ENCODE results near the gene CHSY3.

DNA sequence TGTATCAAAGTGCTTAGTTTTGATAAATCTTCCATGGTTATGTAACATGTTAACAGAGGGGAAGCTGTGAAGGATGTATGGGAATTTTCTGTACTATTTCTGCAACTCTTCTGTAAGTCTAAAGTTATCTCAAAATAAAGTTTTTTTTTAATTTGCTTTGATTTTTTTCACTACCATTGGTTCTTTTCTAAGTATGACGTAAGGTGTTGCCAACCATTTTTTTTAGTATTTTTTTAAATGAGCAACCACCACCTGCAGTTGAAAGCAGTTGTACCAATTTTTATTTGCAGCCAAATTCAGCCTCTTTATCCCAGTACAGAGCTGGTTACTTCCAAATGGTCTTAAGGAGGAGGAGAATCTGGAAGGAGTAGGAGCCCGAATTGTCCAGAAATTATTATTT, 192.2 kb downstream of the CHSY3 start:
- TF ChIP-seq JUND (IDR thresholded peaks at IDR 0.05): no peak
- TF ChIP-seq, protein P1, sequence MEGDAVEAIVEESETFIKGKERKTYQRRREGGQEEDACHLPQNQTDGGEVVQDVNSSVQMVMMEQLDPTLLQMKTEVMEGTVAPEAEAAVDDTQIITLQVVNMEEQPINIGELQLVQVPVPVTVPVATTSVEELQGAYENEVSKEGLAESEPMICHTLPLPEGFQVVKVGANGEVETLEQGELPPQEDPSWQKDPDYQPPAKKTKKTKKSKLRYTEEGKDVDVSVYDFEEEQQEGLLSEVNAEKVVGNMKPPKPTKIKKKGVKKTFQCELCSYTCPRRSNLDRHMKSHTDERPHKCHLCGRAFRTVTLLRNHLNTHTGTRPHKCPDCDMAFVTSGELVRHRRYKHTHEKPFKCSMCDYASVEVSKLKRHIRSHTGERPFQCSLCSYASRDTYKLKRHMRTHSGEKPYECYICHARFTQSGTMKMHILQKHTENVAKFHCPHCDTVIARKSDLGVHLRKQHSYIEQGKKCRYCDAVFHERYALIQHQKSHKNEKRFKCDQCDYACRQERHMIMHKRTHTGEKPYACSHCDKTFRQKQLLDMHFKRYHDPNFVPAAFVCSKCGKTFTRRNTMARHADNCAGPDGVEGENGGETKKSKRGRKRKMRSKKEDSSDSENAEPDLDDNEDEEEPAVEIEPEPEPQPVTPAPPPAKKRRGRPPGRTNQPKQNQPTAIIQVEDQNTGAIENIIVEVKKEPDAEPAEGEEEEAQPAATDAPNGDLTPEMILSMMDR (IDR thresholded peaks at IDR 0.05; ENCODE audit: low read depth, low read length, missing input control): no peak
- no peak for TF ChIP-seq EGR1 (IDR thresholded peaks at IDR 0.05; ENCODE audit: low read depth in 2 of 2)
- no peak for TF ChIP-seq RAD21 (IDR thresholded peaks at IDR 0.05)
- TF ChIP-seq, protein P2, sequence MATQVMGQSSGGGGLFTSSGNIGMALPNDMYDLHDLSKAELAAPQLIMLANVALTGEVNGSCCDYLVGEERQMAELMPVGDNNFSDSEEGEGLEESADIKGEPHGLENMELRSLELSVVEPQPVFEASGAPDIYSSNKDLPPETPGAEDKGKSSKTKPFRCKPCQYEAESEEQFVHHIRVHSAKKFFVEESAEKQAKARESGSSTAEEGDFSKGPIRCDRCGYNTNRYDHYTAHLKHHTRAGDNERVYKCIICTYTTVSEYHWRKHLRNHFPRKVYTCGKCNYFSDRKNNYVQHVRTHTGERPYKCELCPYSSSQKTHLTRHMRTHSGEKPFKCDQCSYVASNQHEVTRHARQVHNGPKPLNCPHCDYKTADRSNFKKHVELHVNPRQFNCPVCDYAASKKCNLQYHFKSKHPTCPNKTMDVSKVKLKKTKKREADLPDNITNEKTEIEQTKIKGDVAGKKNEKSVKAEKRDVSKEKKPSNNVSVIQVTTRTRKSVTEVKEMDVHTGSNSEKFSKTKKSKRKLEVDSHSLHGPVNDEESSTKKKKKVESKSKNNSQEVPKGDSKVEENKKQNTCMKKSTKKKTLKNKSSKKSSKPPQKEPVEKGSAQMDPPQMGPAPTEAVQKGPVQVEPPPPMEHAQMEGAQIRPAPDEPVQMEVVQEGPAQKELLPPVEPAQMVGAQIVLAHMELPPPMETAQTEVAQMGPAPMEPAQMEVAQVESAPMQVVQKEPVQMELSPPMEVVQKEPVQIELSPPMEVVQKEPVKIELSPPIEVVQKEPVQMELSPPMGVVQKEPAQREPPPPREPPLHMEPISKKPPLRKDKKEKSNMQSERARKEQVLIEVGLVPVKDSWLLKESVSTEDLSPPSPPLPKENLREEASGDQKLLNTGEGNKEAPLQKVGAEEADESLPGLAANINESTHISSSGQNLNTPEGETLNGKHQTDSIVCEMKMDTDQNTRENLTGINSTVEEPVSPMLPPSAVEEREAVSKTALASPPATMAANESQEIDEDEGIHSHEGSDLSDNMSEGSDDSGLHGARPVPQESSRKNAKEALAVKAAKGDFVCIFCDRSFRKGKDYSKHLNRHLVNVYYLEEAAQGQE (IDR thresholded peaks at IDR 0.05): no peak
- TF ChIP-seq ZBTB33 (IDR thresholded peaks at IDR 0.05): no peak
- TF ChIP-seq GABPA (IDR thresholded peaks at IDR 0.05 in 1 of 2, conservative IDR thresholded peaks at IDR 0.05 in 1 of 2): no peak
- TF ChIP-seq RXRA (IDR thresholded peaks at IDR 0.05): no peak
- no peak for TF ChIP-seq MAX (IDR thresholded peaks at IDR 0.05)
- TF ChIP-seq SP1 (IDR thresholded peaks at IDR 0.05): no peak

All from liver (tissue), 3 donors.